Measurements from ENCODE around the gene SBF1.
A peak's percentile ranks its signal among the peaks of the same experiment; 100 is the strongest.
"Not testable (repeated sequence)": the region's sequence is repeated elsewhere in the genome, so short reads cannot be mapped to it uniquely, and the experiment has no call there.

Gene SBF1, protein sequence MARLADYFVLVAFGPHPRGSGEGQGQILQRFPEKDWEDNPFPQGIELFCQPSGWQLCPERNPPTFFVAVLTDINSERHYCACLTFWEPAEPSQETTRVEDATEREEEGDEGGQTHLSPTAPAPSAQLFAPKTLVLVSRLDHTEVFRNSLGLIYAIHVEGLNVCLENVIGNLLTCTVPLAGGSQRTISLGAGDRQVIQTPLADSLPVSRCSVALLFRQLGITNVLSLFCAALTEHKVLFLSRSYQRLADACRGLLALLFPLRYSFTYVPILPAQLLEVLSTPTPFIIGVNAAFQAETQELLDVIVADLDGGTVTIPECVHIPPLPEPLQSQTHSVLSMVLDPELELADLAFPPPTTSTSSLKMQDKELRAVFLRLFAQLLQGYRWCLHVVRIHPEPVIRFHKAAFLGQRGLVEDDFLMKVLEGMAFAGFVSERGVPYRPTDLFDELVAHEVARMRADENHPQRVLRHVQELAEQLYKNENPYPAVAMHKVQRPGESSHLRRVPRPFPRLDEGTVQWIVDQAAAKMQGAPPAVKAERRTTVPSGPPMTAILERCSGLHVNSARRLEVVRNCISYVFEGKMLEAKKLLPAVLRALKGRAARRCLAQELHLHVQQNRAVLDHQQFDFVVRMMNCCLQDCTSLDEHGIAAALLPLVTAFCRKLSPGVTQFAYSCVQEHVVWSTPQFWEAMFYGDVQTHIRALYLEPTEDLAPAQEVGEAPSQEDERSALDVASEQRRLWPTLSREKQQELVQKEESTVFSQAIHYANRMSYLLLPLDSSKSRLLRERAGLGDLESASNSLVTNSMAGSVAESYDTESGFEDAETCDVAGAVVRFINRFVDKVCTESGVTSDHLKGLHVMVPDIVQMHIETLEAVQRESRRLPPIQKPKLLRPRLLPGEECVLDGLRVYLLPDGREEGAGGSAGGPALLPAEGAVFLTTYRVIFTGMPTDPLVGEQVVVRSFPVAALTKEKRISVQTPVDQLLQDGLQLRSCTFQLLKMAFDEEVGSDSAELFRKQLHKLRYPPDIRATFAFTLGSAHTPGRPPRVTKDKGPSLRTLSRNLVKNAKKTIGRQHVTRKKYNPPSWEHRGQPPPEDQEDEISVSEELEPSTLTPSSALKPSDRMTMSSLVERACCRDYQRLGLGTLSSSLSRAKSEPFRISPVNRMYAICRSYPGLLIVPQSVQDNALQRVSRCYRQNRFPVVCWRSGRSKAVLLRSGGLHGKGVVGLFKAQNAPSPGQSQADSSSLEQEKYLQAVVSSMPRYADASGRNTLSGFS (N-terminal part only)

GRCh38 chr22:50474710-50475651 lies at the start of gene SBF1:
Gene SBF1 (minus strand): TSS chr22:50475035. CDS start chr22:50474840, 195 bp downstream.
- Histone ChIP-seq H3K36me3 (ENCODE audit: insufficient read depth, low read length) (peaks cover 4% of the 10 kb centered on the region), H3K4me3 (ENCODE audit: low read length) (peak within 1 kb of the TSS; percentile 85), H2AFZ (ENCODE audit: low read depth, low read length) (peak within 1 kb of the TSS; percentile 83), H3K4me1 (ENCODE audit: insufficient read depth, low read length) (peaks cover 18% of the 10 kb centered on the region), H3K9me3 (ENCODE audit: low read length) (peaks cover 3% of the 10 kb centered on the region), H3K27me3 (ENCODE audit: insufficient read depth, low read length) (peaks cover 9% of the 10 kb centered on the region)

DNA sequence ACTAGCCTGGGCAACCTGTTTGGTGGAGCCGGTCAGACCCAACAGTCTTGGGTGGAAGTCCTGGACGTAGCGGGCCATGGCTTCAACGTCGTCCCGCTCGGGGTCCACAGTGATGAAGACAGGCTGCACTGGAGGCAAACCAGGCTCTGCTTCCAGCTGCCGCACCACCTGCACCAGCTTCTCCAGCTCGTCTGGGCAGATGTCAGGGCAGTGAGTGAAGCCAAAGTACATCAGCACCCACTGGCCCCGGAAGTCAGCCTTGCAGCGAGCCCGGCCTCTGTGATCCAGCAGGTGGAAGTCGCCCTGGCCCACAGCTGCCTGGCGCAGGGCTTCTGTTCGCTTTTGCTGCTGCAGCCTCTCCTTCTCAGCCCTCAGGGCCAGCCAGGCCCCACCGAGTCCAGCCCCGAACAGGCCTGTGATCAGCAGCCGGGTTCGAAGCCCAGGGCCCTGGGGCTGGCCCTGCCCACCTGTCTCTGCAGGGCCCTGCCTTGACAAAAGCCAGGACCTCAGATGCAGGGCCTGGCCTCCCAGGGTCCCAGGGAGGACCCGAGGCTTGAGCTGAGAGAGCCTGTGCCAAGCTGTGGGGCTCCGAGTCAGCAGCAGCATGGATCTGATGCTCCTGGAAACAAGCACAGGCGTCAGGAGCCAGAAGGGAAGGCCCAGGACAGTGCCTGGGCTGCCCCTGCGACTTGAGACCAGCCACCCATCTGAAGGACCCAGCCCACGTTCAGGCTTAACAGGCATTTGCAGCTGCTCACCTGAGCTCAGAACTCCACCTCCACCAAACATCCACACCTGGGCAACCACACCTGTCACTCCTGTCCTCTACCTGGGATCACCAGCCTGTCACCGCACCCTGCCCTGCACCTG lies 49.2 kb upstream of the SBF1 start:
- H3K27me3 ChIP-seq (ENCODE audit: insufficient read depth, low read length): no peaks in the 10 kb centered on the region
- peaks cover 18% of the 10 kb centered on the region for H3K4me1 ChIP-seq (ENCODE audit: insufficient read depth, low read length)
- H2AFZ ChIP-seq (ENCODE audit: low read depth, low read length): no peak overlapping the region
- peaks cover 39% of the 10 kb centered on the region for H3K36me3 ChIP-seq (ENCODE audit: insufficient read depth, low read length)
- H3K4me3 ChIP-seq (ENCODE audit: low read length): peak overlapping the region; percentile 79
- peaks cover 1% of the 10 kb centered on the region for H3K9me3 ChIP-seq (ENCODE audit: low read length)

GRCh38 chr22:50523458-50523805 lies 48.6 kb upstream of the SBF1 start:
- Histone ChIP-seq H3K27me3 (ENCODE audit: insufficient read depth, low read length) (no peaks in the 10 kb centered on the region), H3K9me3 (ENCODE audit: low read length) (no peaks in the 10 kb centered on the region), H2AFZ (ENCODE audit: low read depth, low read length) (no peak overlapping the region), H3K4me1 (ENCODE audit: insufficient read depth, low read length) (peaks cover 18% of the 10 kb centered on the region), H3K36me3 (ENCODE audit: insufficient read depth, low read length) (peaks cover 45% of the 10 kb centered on the region), H3K4me3 (ENCODE audit: low read length) (no peak overlapping the region)

- Histone ChIP-seq H3K4me1 (ENCODE audit: insufficient read depth, low read length) (peaks cover 18% of the 10 kb centered on the region), H3K27me3 (ENCODE audit: insufficient read depth, low read length) (no peaks in the 10 kb centered on the region), H3K4me3 (ENCODE audit: low read length) (no peak overlapping the region), H3K36me3 (ENCODE audit: insufficient read depth, low read length) (peaks cover 50% of the 10 kb centered on the region), H2AFZ (ENCODE audit: low read depth, low read length) (no peak overlapping the region), H3K9me3 (ENCODE audit: low read length) (no peaks in the 10 kb centered on the region)
Observed at GRCh38 chr22:50522806-50523438, 48.1 kb upstream of the SBF1 start.

GRCh38 chr22:50522208-50522805 lies 47.5 kb upstream of the SBF1 start:
- H2AFZ ChIP-seq (ENCODE audit: low read depth, low read length): no peak overlapping the region
- H3K4me3 ChIP-seq (ENCODE audit: low read length): no peak overlapping the region
- H3K9me3 ChIP-seq (ENCODE audit: low read length): no peaks in the 10 kb centered on the region
- peaks cover 18% of the 10 kb centered on the region for H3K4me1 ChIP-seq (ENCODE audit: insufficient read depth, low read length)
- peaks cover 56% of the 10 kb centered on the region for H3K36me3 ChIP-seq (ENCODE audit: insufficient read depth, low read length)
- no peaks in the 10 kb centered on the region for H3K27me3 ChIP-seq (ENCODE audit: insufficient read depth, low read length)

GRCh38 chr22:50521710-50522109 lies 46.9 kb upstream of the SBF1 start:
- Histone ChIP-seq H3K4me1 (ENCODE audit: insufficient read depth, low read length) (peaks cover 15% of the 10 kb centered on the region), H2AFZ (ENCODE audit: low read depth, low read length) (no peak overlapping the region), H3K9me3 (ENCODE audit: low read length) (no peaks in the 10 kb centered on the region), H3K36me3 (ENCODE audit: insufficient read depth, low read length) (peaks cover 61% of the 10 kb centered on the region), H3K4me3 (ENCODE audit: low read length) (no peak overlapping the region), H3K27me3 (ENCODE audit: insufficient read depth, low read length) (no peaks in the 10 kb centered on the region)

DNA sequence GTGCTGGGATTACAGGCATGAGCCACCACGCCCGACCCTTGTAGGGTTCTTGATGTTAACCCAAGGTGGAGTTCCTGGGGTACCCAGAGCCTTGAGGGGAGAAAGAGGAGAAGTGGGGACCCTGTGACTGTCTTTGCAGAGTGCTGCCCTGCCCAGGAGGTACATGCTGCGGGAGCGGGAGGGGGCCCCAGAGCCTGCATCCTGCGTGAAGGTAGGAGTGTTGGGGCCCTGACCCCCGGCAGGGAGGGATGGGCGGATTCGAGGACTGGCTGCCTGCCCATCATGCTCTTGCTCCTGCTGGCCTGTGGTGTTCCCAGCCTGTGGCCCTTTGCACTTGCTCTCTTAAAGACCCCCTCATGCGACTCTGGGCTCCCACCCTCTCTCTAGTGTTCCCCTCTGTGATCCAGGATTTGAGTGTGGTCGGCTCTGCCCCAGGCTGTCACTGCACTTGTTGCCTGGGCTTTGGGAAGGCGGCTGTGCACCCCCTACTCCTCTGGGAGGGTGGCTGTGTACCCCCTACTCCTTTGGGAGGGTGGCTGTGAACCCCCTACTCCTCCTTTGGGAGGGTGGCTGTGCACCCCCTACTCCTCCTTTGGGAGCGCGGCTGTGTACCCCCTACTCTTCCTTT lies 46.1 kb upstream of the SBF1 start:
- Histone ChIP-seq H3K9me3 (ENCODE audit: low read length) (no peaks in the 10 kb centered on the region), H3K36me3 (ENCODE audit: insufficient read depth, low read length) (peaks cover 68% of the 10 kb centered on the region), H3K4me3 (ENCODE audit: low read length) (no peak overlapping the region), H2AFZ (ENCODE audit: low read depth, low read length) (no peak overlapping the region), H3K27me3 (ENCODE audit: insufficient read depth, low read length) (no peaks in the 10 kb centered on the region), H3K4me1 (ENCODE audit: insufficient read depth, low read length) (peaks cover 12% of the 10 kb centered on the region)

DNA sequence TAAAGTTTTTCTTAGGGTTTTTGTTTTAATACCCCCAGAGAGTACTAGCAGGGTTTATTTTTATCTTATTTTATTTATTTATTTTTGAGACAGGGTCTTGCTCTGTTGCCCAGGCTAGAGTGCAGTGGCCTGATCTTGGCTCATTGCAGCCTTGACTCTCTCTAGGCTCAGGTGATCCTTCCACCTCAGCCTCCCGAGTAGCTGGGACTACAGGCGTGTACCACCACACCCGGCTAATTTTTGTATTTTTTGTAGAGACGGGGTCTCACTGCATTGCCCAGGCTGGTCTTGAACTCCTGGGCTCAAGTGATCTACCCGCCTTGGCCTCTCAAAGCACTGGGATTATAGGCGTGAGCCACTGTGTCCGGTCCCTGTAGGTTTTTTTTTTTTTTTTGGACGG lies 45.3 kb upstream of the SBF1 start:
- H2AFZ ChIP-seq (ENCODE audit: low read depth, low read length); H3K4me3 ChIP-seq (ENCODE audit: low read length); H3K27me3 ChIP-seq (ENCODE audit: insufficient read depth, low read length); H3K9me3 ChIP-seq (ENCODE audit: low read length): not testable (repeated sequence)
- Histone ChIP-seq H3K4me1 (ENCODE audit: insufficient read depth, low read length) (peaks cover 11% of the 10 kb centered on the region), H3K36me3 (ENCODE audit: insufficient read depth, low read length) (peaks cover 68% of the 10 kb centered on the region)

- Histone ChIP-seq H3K36me3 (ENCODE audit: insufficient read depth, low read length) (peaks cover 75% of the 10 kb centered on the region), H3K9me3 (ENCODE audit: low read length) (no peaks in the 10 kb centered on the region), H3K4me3 (ENCODE audit: low read length) (no peak overlapping the region), H2AFZ (ENCODE audit: low read depth, low read length) (no peak overlapping the region), H3K4me1 (ENCODE audit: insufficient read depth, low read length) (peaks cover under 1% of the 10 kb centered on the region), H3K27me3 (ENCODE audit: insufficient read depth, low read length) (no peaks in the 10 kb centered on the region)
Observed at GRCh38 chr22:50519151-50519550, 44.3 kb upstream of the SBF1 start.

- Histone ChIP-seq H2AFZ (ENCODE audit: low read depth, low read length) (no peak overlapping the region), H3K36me3 (ENCODE audit: insufficient read depth, low read length) (peaks cover 71% of the 10 kb centered on the region), H3K4me1 (ENCODE audit: insufficient read depth, low read length) (no peaks in the 10 kb centered on the region), H3K4me3 (ENCODE audit: low read length) (no peak overlapping the region), H3K9me3 (ENCODE audit: low read length) (no peaks in the 10 kb centered on the region), H3K27me3 (ENCODE audit: insufficient read depth, low read length) (no peaks in the 10 kb centered on the region)
Observed at GRCh38 chr22:50518606-50519005, 43.8 kb upstream of the SBF1 start.
